Left forelimb (tissue), 1 donor: ENCODE results near the gene GLB1L3.
"Not testable (repeated sequence)": the region's sequence is repeated elsewhere in the genome, so short reads cannot be mapped to it uniquely, and the experiment has no call there.

Experiments
- DNase-seq: peaks from one replicate; pipeline ENCODE4 v3.0.0-alpha.2; 2018; ENCODE audit warnings: low spot score

The GLB1L3 gene

DNA sequence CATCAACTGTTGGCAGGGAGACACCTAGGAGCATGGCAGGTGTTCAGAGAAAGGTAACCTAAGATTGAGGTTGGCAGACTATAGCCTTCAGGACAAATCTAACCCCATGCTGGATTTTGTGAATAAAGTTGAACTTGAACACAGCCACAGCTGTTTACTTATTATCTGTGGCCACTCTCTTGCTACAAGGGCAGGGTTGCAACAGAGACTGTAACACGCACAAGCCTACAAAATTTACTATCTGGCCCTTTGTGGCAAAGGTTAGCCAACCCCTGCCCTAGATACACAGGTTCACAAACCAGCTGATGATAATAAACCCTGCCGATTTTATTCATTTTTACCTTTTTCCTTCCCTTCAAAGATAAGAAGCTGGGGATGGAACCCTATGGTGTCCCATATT is 25.5 kb upstream of the GLB1L3 start:
- DNase-seq: no peak

DNA sequence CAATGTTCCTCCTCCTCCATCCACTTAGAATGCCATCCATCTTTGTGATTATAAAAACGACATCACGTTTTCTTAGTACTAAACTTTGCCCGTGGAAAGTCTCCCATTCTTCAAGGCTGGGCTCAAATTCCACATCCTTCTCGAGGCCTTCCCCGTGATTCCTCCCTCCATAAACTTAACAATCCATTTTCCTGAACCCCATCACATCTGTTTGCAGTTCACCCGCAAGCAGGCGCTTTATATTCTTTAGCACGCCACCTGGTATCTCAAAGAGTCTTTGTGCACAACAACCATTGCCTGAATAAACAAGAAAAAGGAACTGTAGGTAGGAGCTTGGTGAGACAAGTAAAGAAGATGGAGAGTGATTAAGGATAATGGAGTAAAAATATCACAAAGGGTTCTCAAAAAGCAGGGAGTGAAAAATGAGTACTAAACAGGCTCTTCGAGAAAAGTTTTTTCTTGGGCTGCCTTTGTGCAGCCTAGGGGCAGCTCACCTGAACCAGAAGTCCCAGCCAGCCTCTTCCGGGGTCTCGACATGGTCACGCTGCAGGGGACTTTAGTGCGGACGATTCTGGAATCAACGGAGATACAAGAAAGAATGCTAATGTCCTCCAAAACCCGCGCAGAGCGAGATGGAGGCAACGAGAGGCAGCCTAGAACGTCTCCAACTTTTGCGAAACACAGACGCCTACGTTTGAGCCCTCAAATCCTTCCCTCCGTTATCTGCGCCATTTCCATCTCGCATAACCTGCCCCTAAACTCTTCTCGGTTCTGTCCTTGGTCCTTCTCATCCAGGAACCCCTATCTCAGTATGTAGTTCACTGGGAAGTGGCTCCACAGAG is 23.6 kb upstream of the GLB1L3 start:
- DNase-seq: no peak

DNA sequence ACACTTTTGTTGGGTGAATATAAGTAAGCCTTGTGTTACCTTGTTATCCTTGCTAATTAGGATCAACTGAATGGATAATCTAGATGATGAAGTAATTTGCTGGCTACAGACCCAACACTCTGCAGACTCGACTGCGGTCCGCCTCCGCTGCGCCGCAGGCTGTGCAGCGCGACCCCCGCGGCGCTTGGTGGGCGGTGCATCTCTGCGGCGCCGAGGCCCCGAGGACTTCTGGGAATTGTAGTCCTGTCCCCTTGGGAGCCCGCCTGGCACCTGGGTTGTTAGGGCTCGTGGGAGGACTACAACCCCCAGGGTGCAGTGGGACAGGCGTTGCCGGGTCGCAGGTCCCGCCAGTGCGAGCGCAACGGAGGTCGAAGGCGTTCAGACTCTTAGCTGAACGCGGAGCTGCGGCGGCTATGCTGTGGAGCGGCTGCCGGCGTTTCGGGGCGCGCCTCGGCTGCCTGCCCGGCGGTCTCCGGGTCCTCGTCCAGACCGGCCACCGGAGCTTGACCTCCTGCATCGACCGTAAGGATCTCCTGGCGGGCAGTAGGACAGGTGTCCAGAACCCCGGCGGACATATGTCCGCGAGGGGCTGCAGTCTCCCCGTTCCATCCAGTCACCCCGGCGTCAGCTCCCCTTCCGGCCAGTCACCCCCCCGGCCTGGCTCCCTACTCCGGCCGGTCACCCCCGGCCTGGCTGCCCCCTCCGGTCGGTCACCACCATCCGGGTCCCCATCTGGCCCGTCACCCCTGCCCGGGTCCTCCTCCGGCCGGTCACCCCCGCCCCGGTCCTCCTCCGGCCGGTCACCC is 22.8 kb upstream of the GLB1L3 start, which contains the start of the genes ACAD8 and THYN1:
ACAD8 (plus strand) TSS at position 381 of the 806 bp plus-strand sequence; CDS start at position 414, 33 bp downstream.
THYN1 (minus strand) TSS at position 165 of the 806 bp plus-strand sequence. CDS start 470 bp downstream, outside the sequence.
- peak; percentile 97 for DNase-seq

DNA sequence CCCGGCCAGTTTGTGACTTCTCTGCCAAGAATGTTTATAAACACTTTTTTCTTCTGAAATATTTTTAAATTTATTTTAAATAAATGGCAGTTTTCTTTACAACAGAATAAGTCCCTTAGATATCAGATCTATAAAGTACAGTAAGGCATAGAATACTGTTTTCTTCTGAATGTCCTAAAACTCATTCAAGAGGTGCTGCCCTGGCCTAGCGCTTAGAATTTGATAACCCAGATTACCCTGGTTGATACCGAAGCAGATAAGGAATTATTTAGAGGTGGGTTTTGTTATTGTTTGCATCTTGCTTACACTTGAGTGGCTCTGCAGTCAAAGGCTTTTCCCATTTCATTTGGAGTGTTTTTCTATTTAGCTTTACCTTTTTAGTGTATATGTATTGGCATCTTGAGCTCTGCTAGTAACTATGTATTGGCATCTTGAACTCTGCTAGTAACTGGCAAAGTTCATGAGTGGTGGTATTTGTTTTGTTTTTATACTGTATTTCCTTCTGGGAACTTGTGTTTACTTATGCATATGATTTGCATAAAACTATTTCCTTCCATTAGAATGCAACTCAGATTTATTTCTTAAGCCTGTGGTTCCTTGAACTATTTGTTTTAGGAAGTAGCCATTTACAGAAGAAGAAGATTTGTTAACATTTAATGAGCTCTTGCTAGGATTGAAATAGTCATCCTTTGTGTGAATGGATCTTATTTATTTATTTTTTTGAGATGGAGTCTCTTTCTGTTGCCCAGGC is 21.6 kb upstream of the GLB1L3 start:
- DNase-seq: no peak

DNA sequence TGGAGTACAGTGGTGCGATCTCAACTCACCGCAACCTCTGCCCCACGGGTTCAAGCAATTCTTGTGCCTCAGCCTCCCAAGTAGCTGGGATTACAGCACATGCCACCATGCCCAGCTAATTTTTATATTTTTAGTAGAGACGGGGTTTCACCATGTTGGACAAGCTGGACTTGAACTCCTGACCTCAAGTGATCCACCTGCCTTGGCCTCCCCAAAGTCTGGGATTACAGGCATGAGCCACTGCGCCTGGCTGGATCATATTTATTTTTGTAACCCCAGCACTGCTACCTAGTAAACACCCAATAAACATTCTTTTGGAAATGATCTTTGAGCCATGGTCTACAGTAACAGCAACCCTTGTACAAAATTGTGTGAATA is 21.0 kb upstream of the GLB1L3 start:
- not testable (repeated sequence) for DNase-seq

DNA sequence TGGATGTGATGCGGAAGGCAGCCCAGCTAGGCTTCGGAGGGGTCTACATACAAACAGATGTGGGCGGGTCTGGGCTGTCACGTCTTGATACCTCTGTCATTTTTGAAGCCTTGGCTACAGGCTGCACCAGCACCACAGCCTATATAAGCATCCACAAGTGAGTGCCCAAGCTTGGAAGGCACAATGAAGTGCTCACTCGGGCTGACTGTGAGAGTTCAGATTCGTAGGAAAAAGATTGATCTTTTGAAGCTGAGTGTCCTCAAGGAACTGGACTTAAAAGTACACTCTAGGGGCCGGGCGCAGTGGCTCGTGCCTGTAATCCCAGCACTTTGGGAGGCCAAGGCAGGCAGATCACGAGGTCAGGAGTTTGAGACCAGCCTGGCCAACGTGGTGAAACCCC is 19.1 kb upstream of the GLB1L3 start:
- DNase-seq: no peak

DNA sequence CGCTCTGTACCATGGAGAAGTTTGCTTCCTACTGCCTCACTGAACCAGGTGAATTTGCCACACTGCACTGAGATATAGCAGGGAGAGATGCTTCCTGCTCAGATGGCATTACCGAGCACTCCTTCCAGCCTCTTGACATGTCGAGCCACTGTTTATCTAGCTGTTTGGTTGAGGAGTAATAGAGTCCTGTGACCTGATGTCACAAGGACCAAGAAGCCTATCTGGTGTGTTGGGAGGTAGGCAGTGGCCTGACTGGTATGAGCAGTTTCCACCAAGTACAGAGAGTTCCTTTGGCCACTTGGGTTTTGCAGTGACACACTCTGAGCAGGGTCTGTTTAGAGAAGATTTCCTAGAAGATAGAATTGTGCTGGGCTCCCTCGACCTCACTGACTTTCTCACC is 17.6 kb upstream of the GLB1L3 start:
- peak; percentile 30 for DNase-seq

DNA sequence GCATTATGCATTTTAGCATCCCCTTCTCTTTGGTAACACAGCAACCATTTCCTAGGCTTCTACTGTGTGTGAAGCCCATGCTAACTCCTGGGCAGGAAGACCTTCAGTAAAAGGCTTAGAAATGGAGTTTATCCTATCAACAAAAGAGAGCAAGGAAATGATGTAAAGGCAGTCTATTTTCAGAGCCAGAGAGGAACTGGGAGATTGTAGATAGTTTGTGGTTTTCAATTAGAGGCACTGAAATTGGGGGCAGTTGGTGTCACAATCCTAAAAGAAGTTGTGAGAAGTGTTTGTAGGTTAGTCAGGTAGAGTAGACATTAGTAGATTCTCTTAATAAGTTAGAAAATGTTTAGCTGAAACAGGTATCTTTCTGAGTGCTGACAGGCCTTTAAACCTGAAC is 15.7 kb upstream of the GLB1L3 start:
- DNase-seq: no peak

DNA sequence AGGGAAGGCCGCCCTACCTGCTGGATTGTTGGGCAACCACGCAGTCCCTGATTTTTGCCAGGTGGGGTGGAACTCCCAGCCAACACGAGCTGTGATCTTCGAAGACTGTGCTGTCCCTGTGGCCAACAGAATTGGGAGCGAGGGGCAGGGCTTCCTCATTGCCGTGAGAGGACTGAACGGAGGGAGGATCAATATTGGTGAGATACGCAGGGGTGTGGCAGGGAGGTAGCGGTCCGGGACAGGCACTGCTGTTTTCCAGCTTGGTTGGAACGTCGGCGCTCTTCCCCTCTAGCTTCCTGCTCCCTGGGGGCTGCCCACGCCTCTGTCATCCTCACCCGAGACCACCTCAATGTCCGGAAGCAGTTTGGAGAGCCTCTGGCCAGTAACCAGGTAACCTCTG is 15.2 kb upstream of the GLB1L3 start:
- DNase-seq: peak; percentile 59

DNA sequence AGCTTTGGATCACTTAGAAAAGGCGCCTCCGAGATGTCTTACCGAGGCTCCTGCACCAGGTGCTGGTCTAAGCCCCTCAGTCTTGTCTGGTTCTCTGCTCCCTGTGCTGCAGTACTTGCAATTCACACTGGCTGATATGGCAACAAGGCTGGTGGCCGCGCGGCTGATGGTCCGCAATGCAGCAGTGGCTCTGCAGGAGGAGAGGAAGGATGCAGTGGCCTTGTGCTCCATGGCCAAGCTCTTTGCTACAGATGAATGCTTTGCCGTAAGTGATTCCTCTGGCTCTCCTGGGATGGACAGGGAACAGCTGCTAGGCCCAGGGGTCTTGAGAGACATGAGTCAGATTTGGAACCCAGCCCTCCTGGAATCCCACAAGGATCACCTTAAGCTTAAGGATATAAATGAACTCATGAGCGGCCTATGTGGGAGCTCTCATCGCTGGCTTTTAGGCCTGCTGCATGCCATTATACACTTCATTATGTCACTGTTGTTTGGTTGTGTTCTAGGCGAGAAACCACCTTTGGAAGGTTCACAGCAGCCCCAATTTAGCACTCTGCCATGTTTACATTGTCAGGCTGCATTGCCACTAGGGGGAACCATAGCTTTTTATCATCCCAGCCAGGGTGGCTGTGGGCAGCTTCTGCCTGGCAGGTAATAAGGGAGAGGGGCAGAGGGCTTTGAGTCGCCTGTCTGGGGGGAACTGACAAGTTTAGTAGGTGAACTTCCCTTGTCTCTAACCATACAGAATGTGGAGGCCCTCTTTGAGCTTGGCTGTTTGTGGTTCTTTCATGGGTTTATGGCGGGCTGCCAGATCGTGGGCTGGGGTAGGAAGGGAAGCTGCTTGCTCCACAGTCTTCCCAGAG is 14.3 kb upstream of the GLB1L3 start:
- peak; percentile 46 for DNase-seq

DNA sequence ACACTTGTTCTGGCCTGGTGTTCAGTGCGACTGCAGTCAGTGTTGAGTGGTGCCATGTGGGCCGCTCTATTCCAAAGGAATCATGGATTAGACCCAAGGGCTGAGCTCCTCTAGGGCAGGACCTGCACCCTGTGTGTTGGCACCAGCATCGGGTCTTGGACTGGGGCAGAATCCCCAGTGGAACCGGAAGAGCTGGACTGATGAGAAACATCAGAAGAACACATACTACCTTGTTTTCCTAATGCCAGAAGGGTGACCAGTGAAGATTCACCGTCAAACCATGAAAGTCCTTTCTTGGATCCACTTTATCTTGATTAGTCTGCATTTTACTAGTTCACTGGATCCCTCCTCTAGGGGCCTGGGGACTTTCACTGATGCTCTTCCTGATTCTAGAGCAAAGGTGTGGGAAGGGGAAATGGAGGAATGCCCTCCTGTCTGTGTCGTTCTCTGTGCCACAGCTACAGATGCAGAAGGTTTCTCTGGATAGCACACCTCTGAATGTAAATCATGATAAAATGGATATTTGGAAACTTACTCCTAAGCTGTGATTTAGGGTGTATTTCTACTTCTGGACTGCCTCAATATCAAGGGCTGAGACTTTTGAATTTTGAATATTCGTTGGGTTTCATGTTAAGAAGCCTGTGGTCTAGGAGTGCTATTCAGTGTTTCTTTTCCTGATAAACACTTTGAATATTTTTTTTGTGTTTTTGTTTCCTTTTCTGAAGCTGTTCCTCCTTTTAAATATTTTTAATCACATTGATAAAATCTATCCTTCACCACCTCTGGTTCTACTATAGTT is 11.0 kb upstream of the GLB1L3 start:
- no peak for DNase-seq

DNA sequence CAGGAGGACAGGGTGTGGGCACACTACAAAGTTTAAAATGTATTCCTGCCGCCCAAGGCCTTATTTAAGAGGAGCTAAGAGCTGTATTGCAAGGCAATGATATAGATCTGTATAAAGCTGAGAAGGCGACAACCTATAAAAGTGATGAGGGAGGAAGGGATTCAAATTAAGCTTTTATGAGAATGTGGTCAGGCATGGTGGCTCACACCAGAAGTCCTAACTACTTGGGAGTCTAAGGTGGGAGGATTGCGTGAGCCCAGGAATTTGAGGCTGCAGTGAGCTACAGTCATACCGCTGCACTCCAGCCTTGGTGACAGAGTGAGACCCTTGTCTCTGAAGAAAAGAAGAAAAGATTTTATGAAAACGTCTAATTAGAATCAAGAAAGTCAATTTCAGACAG is 9.7 kb upstream of the GLB1L3 start:
- DNase-seq: no peak

DNA sequence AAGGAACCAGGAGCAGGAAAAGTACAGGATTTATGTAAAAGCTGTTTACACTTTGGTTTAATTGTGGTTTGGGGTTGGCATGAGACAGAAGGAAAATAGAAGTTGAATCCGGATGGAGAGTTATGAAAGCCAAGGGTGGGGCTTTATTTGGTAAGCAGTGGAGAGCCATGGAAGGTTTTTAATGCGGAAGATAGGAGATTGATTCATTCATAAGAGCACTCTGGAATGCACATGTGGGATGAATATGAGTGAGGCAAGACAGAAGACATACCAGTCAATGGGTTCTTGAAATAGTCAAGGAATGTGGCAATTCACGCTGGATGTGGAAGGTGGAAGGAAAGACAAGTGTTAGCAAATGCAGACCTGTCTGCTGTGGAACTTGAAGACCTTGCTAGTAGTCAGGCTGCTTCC is 9.3 kb upstream of the GLB1L3 start:
- DNase-seq: no peak

DNA sequence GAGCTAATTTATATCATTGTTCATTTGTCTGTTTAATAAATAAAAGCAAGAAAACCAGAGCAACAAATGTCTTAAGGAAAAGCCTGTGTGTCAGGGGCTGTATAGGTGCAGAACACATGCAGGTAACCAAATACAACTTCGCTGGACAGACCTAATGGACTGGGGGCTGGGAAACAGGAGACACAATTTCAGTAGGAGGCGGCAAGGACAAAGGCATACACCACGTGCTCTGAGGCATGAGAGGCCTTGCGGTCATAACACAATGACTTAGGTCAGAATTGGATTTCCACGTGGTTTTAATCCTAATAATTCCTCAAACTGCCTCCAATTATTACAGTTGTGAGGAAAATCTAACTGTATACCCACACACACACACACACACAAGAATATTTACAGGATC is 8.7 kb upstream of the GLB1L3 start:
- no peak for DNase-seq

DNA sequence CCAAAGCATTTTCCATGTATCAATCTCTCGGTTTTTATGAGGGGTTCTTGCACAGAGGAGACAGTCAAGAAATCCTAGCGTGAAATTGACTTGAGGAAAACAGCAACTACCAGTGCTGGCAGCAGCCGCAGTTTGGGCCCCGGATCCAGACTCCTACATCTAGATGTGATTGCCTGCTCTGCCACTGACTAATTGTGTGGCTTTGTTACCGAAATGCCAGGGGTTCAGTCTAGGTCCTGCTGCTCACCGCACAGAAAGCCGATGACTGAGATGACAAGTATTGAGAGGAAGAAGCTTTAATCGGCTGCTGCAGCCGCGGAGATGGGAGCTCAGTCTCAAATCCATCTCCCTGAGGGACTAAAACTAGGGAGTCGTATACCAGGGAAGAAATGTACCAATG is 8.2 kb upstream of the GLB1L3 start:
- DNase-seq: no peak

DNA sequence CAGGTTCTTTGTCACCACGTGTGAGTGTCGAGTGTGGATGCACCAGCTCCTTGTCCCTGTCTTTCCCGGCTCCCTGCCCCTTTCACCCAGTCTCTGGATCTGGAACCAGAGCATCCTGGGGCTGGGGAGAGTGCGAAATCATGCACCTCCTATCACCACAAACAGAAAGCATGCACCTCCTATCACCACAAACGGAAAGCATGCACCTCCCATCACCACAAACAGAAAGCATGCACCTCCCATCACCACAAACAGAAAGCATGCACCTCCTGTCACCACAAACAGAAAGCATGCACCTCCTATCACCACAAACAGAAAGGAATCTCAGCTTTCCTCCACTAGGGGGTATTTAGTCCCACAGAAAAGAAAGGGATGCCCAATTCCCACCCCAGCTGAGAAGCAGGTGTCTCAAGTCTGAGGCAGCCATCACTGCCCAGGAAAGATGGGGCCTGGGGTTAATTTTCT is 5.9 kb upstream of the GLB1L3 start:
- DNase-seq: no peak

DNA sequence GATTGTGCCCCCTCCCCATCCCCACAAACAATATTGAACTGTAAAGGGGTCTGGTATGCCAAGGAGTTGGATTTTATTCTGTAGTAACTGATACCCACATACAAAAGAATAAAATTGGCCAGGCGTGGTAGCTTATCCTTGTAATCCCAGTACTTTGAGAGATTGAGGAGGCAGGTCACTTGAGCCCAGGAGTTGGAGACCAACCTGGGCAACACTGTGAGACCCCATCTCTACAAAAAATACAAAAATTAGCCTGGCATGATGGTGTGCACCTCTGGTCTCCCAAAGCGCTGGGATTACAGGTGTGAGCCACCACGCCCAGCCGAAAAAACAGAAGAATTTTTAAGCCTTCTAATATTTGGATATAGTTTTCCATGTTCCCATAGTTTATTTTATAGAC is 4.2 kb upstream of the GLB1L3 start:
- no peak for DNase-seq

DNA sequence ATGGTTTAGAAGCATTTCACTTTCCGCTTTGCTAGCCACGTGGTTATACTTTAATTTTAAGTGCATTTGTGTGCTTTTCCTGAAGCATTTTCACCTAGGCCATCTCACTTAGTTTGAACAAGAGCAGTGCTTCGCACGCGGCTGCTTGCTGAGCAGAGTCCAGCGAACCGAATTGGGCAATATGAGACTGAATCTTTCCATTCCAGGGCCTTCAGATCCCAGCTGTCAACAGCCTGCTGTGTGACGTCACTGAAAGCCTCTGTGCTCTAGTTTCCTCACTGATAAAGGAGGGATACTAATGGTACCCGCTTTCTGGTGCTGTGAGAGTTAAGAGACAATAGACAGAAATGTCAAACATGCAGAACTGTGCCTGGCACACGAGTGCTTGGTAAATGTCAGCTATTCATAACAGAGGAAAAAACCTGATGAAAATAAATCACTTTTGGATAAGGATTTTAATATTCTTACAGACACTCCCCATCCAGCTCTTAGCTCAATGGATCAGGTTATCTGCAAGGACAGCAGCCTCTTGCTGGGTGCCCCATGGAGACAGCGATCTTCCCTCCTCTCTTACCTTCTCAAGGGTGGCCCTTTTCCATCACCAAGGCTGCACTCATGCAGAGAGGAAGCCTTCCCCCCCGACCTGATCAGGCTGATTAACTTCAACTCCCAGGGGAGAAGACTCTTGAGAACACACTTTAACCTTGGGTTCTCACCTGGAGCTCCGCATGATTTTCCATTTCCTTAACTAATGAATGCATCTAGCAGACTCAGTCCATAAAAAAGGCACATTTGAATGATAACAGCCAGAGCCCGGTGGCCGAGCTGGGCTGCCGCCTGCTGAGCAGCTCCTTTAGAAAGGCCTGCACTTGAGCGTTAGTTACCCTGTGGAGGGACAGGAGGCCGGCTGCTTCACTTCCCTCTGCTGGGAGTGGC is 3.5 kb upstream of the GLB1L3 start:
- no peak for DNase-seq

DNA sequence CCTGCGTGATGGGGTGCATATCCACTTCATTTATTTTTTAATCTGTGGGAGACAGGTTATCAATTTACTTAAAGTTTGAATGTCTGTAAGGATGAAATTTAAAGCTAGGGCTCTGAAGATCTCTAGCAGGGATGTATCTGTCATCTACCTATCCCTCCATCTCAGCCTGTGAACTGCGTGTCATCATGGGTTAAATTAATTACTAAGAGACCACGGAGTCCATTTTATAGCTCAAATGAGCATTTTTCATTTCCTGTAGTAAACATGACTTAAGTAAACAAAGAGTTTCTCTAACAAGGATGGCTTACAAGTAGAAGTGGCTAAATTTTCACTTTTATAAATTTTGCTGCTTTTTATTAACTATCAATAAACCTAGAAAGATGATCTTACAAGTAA is 2.9 kb upstream of the GLB1L3 start:
- no peak for DNase-seq
